HG02623 (cell line): ENCODE results near the gene NPSR1.
"Not testable (repeated sequence)": the region's sequence is repeated elsewhere in the genome, so short reads cannot be mapped to it uniquely, and the experiment has no call there.

ENCODE experiments used
- ATAC-seq: cut with Tn5 transposase; IDR thresholded peaks from one replicate; pipeline ENCODE4 v1.9.1; 2021; ENCODE audit warnings: moderate library complexity; ENCODE audit not compliant: unreplicated experiment

The NPSR1 gene

GRCh38 chr7:34831436-34831835 lies 173.4 kb downstream of the NPSR1 start:
- no peak for ATAC-seq

- ATAC-seq = no peak
Measured at GRCh38 chr7:34832020-34832419, 174.0 kb downstream of the NPSR1 start.

- no peak for ATAC-seq
Measured at GRCh38 chr7:34835901-34836600, 178.0 kb downstream of the NPSR1 start.

GRCh38 chr7:34837316-34837715 lies 179.3 kb downstream of the NPSR1 start:
- ATAC-seq = no peak

- no peak for ATAC-seq
Measured at GRCh38 chr7:34837801-34838201, 179.8 kb downstream of the NPSR1 start.

- ATAC-seq = no peak
Measured at GRCh38 chr7:34838329-34838728, 180.3 kb downstream of the NPSR1 start.

GRCh38 chr7:34839645-34840044 lies 181.6 kb downstream of the NPSR1 start:
- no peak for ATAC-seq

- no peak for ATAC-seq
Measured at GRCh38 chr7:34840176-34840785, 182.3 kb downstream of the NPSR1 start.

- ATAC-seq = no peak
Measured at GRCh38 chr7:34841326-34841725, 183.3 kb downstream of the NPSR1 start.

- no peak for ATAC-seq
Measured at GRCh38 chr7:34842782-34843181, 184.8 kb downstream of the NPSR1 start.

GRCh38 chr7:34844406-34844805 lies 186.4 kb downstream of the NPSR1 start:
- no peak for ATAC-seq

GRCh38 chr7:34844936-34845665 lies 187.1 kb downstream of the NPSR1 start:
- no peak for ATAC-seq

- no peak for ATAC-seq
Measured at GRCh38 chr7:34845666-34846361, 187.8 kb downstream of the NPSR1 start.

- ATAC-seq = no peak
Measured at GRCh38 chr7:34846976-34847375, 189.0 kb downstream of the NPSR1 start.

- no peak for ATAC-seq
Measured at GRCh38 chr7:34848670-34849069, 190.7 kb downstream of the NPSR1 start.

GRCh38 chr7:34849163-34849960 lies 191.3 kb downstream of the NPSR1 start:
- ATAC-seq = no peak

GRCh38 chr7:34849986-34850385 lies 192.0 kb downstream of the NPSR1 start:
- ATAC-seq = no peak

GRCh38 chr7:34850681-34851080 lies 192.7 kb downstream of the NPSR1 start:
- ATAC-seq = no peak

GRCh38 chr7:34851431-34851830 lies 193.4 kb downstream of the NPSR1 start:
- no peak for ATAC-seq

- ATAC-seq = not testable (repeated sequence)
Measured at GRCh38 chr7:34858444-34858843, 200.4 kb downstream of the NPSR1 start.

GRCh38 chr7:34859281-34859680 lies 201.3 kb downstream of the NPSR1 start:
- not testable (repeated sequence) for ATAC-seq
